Smooth muscle cell (in vitro differentiated cells): Measurements from ENCODE around the gene LARGE1. TPM values are rescaled to one million over a fixed set of nuclear protein-coding genes. Genes with fewer than 3 reads are reported as not detected.
"Not testable (repeated sequence)": the region's sequence is repeated elsewhere in the genome, so short reads cannot be mapped to it uniquely, and the experiment has no call there.

Source experiments
- DNase-seq: peaks from one replicate; lab custom pipeline; 2025; ENCODE audit not compliant: unreplicated experiment; lab: John Stamatoyannopoulos, UW
- H2AFZ ChIP-seq: fragments of 200-600 bp; sonication (generic); 2 replicates; pipeline ENCODE4 v1.6.0; 2016; ENCODE audit warnings: antibody characterized with exemption, low read depth, mild to moderate bottlenecking
- H3F3A ChIP-seq: fragments of 200-600 bp; sonication (generic); 2 replicates; pipeline ENCODE4 v1.6.0; 2017; ENCODE audit warnings: antibody characterized with exemption, low read depth
- H3K27ac ChIP-seq: fragments of 200-600 bp; sonication (generic); 2 replicates; pipeline ENCODE4 v1.5.1; 2016; ENCODE audit warnings: low read depth, mild to moderate bottlenecking
- H3K27me3 ChIP-seq: fragments of 200-600 bp; sonication (generic); 2 replicates; pipeline ENCODE4 v1.6.1; 2016; ENCODE audit warnings: low read depth, mild to moderate bottlenecking
- H3K36me3 ChIP-seq: fragments of 200-600 bp; sonication (generic); 2 replicates; pipeline ENCODE4 v1.5.1; 2016; ENCODE audit warnings: low read depth
- H3K4me1 ChIP-seq: fragments of 200-600 bp; sonication (generic); 2 replicates; pipeline ENCODE4 v1.5.1; 2016; ENCODE audit warnings: low read depth
- H3K4me2 ChIP-seq: fragments of 200-600 bp; sonication (generic); 2 replicates; pipeline ENCODE4 v1.6.0; 2016; ENCODE audit warnings: mild to moderate bottlenecking
- H3K4me3 ChIP-seq: fragments of 200-600 bp; sonication (generic); 2 replicates; pipeline ENCODE4 v1.5.1; 2016; ENCODE audit warnings: mild to moderate bottlenecking
- H3K79me2 ChIP-seq: fragments of 200-600 bp; sonication (generic); 2 replicates; pipeline ENCODE4 v1.6.0; 2016; ENCODE audit warnings: low read depth, mild to moderate bottlenecking
- H3K9ac ChIP-seq: fragments of 200-600 bp; sonication (generic); 2 replicates; pipeline ENCODE4 v1.6.0; 2016; ENCODE audit warnings: low read depth
- H3K9me3 ChIP-seq: fragments of 200-600 bp; sonication (generic); replicated peaks from 2 replicates; pipeline ENCODE4 v1.5.1; 2016; ENCODE audit warnings: low read depth
- H4K20me1 ChIP-seq: fragments of 200-600 bp; sonication (generic); 2 replicates; pipeline ENCODE4 v1.6.0; 2016; ENCODE audit warnings: low read depth
- CTCF ChIP-seq: fragments of 200-600 bp; sonication (generic); IDR thresholded peaks from 2 replicates; pipeline ENCODE4 v1.5.1; 2017; ENCODE audit warnings: borderline replicate concordance, mild to moderate bottlenecking, antibody characterized with exemption; ENCODE audit not compliant: insufficient read depth, poor library complexity, severe bottlenecking
- WGBS: methylation state at CpG from one replicate; pipeline ENCODE4 v1.1.7; 2016; ENCODE audit warnings: low lambda C conversion rate; 5-methylcytosine and 5-hydroxymethylcytosine counted together
- polyA plus RNA-seq: library from polyadenylated mRNA; unstranded; fragments of >200 nt; fragmentation: Nextera tagmentation; extraction: Ambion mirVana; gene quantifications from 2 replicates; pipeline ENCODE4 v1.2.1, GENCODE V29; 2016
- total RNA-seq: library from RNA; depleted of rRNA; stranded (reverse); fragments of >200 nt; gene quantifications from 2 replicates; pipeline ENCODE4 v1.2.3, GENCODE V29; 2014

LARGE1 gene
- total and polyA plus RNA-seq, 2 experiments from 2014 or later = 11.9 to 18.0 TPM

GRCh38 chr22:33860386-33860785, 59.9 kb downstream of the LARGE1 start:
- H2AFZ ChIP-seq = no peak overlapping the region
- no peaks in the 10 kb centered on the region for H3K27me3 ChIP-seq
- H3K4me2 ChIP-seq = no peak overlapping the region
- H3K9me3 ChIP-seq = no peaks in the 10 kb centered on the region
- no peaks in the 10 kb centered on the region for H3F3A ChIP-seq
- DNase-seq = no peak
- no peak overlapping the region for H3K9ac ChIP-seq
- H3K79me2 ChIP-seq = no peaks in the 10 kb centered on the region
- H3K4me1 ChIP-seq = no peaks in the 10 kb centered on the region
- no peak for TF ChIP-seq CTCF
- H4K20me1 ChIP-seq = no peaks in the 10 kb centered on the region
- no peaks in the 10 kb centered on the region for H3K36me3 ChIP-seq
- H3K4me3 ChIP-seq = no peak overlapping the region
- H3K27ac ChIP-seq = no peak overlapping the region
- WGBS = 94% methylated on average over 8 of the region's 8 CpGs

GRCh38 chr22:33859311-33859710, 61.0 kb downstream of the LARGE1 start:
- no peak overlapping the region for H3K27ac ChIP-seq
- H2AFZ ChIP-seq = no peak overlapping the region
- H3F3A ChIP-seq = no peaks in the 10 kb centered on the region
- no peaks in the 10 kb centered on the region for H3K36me3 ChIP-seq
- no peak for TF ChIP-seq CTCF
- H4K20me1 ChIP-seq = no peaks in the 10 kb centered on the region
- WGBS = 96% methylated on average over 6 of the region's 6 CpGs
- no peak overlapping the region for H3K4me2 ChIP-seq
- no peak overlapping the region for H3K9ac ChIP-seq
- H3K4me3 ChIP-seq = no peak overlapping the region
- DNase-seq = no peak
- no peaks in the 10 kb centered on the region for H3K27me3 ChIP-seq
- H3K9me3 ChIP-seq = no peaks in the 10 kb centered on the region
- H3K4me1 ChIP-seq = peaks cover 3% of the 10 kb centered on the region
- H3K79me2 ChIP-seq = peaks cover 4% of the 10 kb centered on the region

- not testable (repeated sequence) for H2AFZ ChIP-seq, H3K79me2 ChIP-seq, H3K4me2 ChIP-seq, H3K4me1 ChIP-seq, H3K27ac ChIP-seq, H3K36me3 ChIP-seq, H3F3A ChIP-seq, H3K4me3 ChIP-seq, H4K20me1 ChIP-seq, H3K9me3 ChIP-seq, DNase-seq, H3K9ac ChIP-seq, H3K27me3 ChIP-seq
- WGBS = 99% methylated on average over 5 of the region's 5 CpGs
Measured at GRCh38 chr22:33858653-33859052, 61.6 kb downstream of the LARGE1 start.

GRCh38 chr22:33857767-33858166, 62.5 kb downstream of the LARGE1 start:
- H3K4me2 ChIP-seq, H3K27ac ChIP-seq, H3K36me3 ChIP-seq, H3K27me3 ChIP-seq, H3K9ac ChIP-seq, H3F3A ChIP-seq, H2AFZ ChIP-seq, H3K9me3 ChIP-seq, H3K4me1 ChIP-seq, H3K79me2 ChIP-seq, H3K4me3 ChIP-seq, DNase-seq, H4K20me1 ChIP-seq: not testable (repeated sequence)
- WGBS = 96% methylated on average over 16 of the region's 16 CpGs

- no peak for TF ChIP-seq CTCF
- H3K9me3 ChIP-seq = no peaks in the 10 kb centered on the region
- H3K79me2 ChIP-seq = peaks cover 5% of the 10 kb centered on the region
- H3K27ac ChIP-seq = no peak overlapping the region
- H3K9ac ChIP-seq = no peak overlapping the region
- H3K4me3 ChIP-seq = no peak overlapping the region
- WGBS = 97% methylated on average over 11 of the region's 11 CpGs
- no peak for DNase-seq
- no peaks in the 10 kb centered on the region for H3F3A ChIP-seq
- no peak overlapping the region for H2AFZ ChIP-seq
- H3K4me2 ChIP-seq = no peak overlapping the region
- H3K27me3 ChIP-seq = no peaks in the 10 kb centered on the region
- H3K36me3 ChIP-seq = no peaks in the 10 kb centered on the region
- peaks cover 19% of the 10 kb centered on the region for H3K4me1 ChIP-seq
- H4K20me1 ChIP-seq = peaks cover 7% of the 10 kb centered on the region
Measured at GRCh38 chr22:33854724-33855123, 65.6 kb downstream of the LARGE1 start.
